ENCODE results near the gene VENTX. TPM values are rescaled to one million over a fixed set of nuclear protein-coding genes. Genes with fewer than 3 reads are reported as not detected.

The VENTX gene
- total RNA-seq, 4 donors from 2014 or later: 0.46 to 2.5 (median 2.0) TPM

DNA sequence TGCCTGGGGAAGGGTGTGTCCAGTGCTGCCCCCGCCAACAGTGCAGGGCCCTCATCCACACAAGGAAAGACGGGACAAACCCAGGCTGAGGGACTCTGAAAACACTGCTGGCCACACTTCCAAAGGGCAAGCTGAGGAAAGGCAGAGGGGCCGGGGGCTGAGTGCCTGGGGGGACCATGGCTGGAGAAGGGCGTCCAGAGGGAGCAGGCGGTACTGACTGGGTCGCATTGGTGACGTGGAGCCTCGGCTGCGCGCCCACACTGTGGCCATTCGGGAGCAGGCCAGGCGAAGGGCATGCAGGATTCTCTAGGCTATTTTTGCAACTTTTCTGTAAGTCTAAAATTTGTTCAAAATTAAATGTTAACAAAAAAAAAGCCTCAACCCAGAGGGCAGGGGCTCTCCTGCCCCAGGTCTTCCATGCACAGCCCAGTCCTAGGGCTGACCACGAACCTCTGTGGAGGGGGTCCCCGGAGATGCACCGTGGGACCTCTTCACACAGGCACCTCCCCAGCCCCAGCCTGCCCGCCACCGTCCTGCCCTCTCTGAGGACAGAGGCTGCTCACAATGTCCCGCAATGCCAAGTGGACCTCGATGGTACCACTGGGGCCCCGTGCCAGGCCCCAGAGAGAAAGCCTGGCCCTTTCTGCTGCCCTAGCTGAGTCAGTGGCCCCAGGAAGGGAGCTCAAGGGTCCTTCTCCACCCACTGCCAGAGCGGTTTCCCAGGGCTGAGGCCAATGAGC lies 28.6 kb downstream of the VENTX start:
- 98% methylated on average over 12 of the region's 21 CpGs for WGBS
- Histone ChIP-seq H3K36me3 (peaks cover 0 to 31% (median 5%) of the 10 kb centered on the region in 4 donors), H3K27me3 (no peaks in the 10 kb centered on the region), H3K4me3 (no peak overlapping the region), H3K9me3 (no peaks in the 10 kb centered on the region), H3K27ac (replicated peaks in 1 of 4) (no peak overlapping the region), H3K4me1 (peaks cover 9 to 12% (median 11%) of the 10 kb centered on the region in 4 donors)
- intact Hi-C loops (cut with DNase I): no loop called here
- TF ChIP-seq EP300 (IDR thresholded peaks at IDR 0.05) (no peak), POLR2AphosphoS5 (IDR thresholded peaks at IDR 0.05) (no peak), POLR2A (IDR thresholded peaks at IDR 0.05; ENCODE audit: low read depth) (no peak)
- TF ChIP-seq, protein P1, sequence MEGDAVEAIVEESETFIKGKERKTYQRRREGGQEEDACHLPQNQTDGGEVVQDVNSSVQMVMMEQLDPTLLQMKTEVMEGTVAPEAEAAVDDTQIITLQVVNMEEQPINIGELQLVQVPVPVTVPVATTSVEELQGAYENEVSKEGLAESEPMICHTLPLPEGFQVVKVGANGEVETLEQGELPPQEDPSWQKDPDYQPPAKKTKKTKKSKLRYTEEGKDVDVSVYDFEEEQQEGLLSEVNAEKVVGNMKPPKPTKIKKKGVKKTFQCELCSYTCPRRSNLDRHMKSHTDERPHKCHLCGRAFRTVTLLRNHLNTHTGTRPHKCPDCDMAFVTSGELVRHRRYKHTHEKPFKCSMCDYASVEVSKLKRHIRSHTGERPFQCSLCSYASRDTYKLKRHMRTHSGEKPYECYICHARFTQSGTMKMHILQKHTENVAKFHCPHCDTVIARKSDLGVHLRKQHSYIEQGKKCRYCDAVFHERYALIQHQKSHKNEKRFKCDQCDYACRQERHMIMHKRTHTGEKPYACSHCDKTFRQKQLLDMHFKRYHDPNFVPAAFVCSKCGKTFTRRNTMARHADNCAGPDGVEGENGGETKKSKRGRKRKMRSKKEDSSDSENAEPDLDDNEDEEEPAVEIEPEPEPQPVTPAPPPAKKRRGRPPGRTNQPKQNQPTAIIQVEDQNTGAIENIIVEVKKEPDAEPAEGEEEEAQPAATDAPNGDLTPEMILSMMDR (IDR thresholded peaks at IDR 0.05): no peak
- no peak for DNase-seq (ENCODE audit: extremely low spot score)

GRCh38 chr10:133267293-133267692 lies 29.6 kb downstream of the VENTX start:
- H3K9me3 ChIP-seq: no peaks in the 10 kb centered on the region
- TF ChIP-seq, protein P1 (IDR thresholded peaks at IDR 0.05): no peak
- no peak for TF ChIP-seq EP300 (IDR thresholded peaks at IDR 0.05)
- TF ChIP-seq POLR2A (IDR thresholded peaks at IDR 0.05; ENCODE audit: low read depth): no peak
- no peak for TF ChIP-seq POLR2AphosphoS5 (IDR thresholded peaks at IDR 0.05)
- no peak for DNase-seq (ENCODE audit: extremely low spot score)
- no peaks in the 10 kb centered on the region for H3K27me3 ChIP-seq
- no peak overlapping the region for H3K4me3 ChIP-seq
- intact Hi-C loops (cut with DNase I): no loop called here
- H3K36me3 ChIP-seq: peaks cover 0 to 38% (median 8%) of the 10 kb centered on the region in 4 donors
- H3K27ac ChIP-seq (replicated peaks in 1 of 4): no peak overlapping the region
- WGBS: no CpG with 5 or more reads among the region's 14 CpGs
- H3K4me1 ChIP-seq: peaks cover 5 to 6% (median 6%) of the 10 kb centered on the region in 4 donors

GRCh38 chr10:133267829-133268228 lies 30.2 kb downstream of the VENTX start:
- no peaks in the 10 kb centered on the region for H3K27me3 ChIP-seq
- H3K27ac ChIP-seq (replicated peaks in 1 of 4): no peak overlapping the region
- no peak for TF ChIP-seq EP300 (IDR thresholded peaks at IDR 0.05)
- no peak for TF ChIP-seq POLR2AphosphoS5 (IDR thresholded peaks at IDR 0.05)
- TF ChIP-seq, protein P1 (IDR thresholded peaks at IDR 0.05): no peak
- no peak for TF ChIP-seq POLR2A (IDR thresholded peaks at IDR 0.05; ENCODE audit: low read depth)
- H3K4me1 ChIP-seq: peaks cover 0 to under 1% (median under 1%) of the 10 kb centered on the region in 4 donors
- DNase-seq (ENCODE audit: extremely low spot score): no peak
- H3K36me3 ChIP-seq: peaks cover 0 to 40% (median 8%) of the 10 kb centered on the region in 4 donors
- 83% methylated on average over 3 of the region's 22 CpGs for WGBS
- intact Hi-C loops (cut with DNase I): no loop called here
- no peaks in the 10 kb centered on the region for H3K9me3 ChIP-seq
- no peak overlapping the region for H3K4me3 ChIP-seq

- TF ChIP-seq EP300 (IDR thresholded peaks at IDR 0.05) (no peak), POLR2A (IDR thresholded peaks at IDR 0.05; ENCODE audit: low read depth) (no peak), POLR2AphosphoS5 (IDR thresholded peaks at IDR 0.05) (no peak)
- TF ChIP-seq, protein P1 (IDR thresholded peaks at IDR 0.05): no peak
- no peaks in the 10 kb centered on the region for H3K4me1 ChIP-seq
- WGBS: 93% methylated on average over 11 of the region's 22 CpGs
- DNase-seq (ENCODE audit: extremely low spot score): no peak
- no peaks in the 10 kb centered on the region for H3K9me3 ChIP-seq
- no peaks in the 10 kb centered on the region for H3K27me3 ChIP-seq
- no peak overlapping the region for H3K4me3 ChIP-seq
- no peak overlapping the region for H3K27ac ChIP-seq (replicated peaks in 1 of 4)
- intact Hi-C loops (cut with DNase I): no loop called here
- peaks cover 0 to 42% (median 11%) of the 10 kb centered on the region in 4 donors for H3K36me3 ChIP-seq
Observed at GRCh38 chr10:133268532-133268931, 30.9 kb downstream of the VENTX start.
